IMR-90 (cell line): Measurements from ENCODE around the gene LIAS. TPM values are rescaled to one million over a fixed set of nuclear protein-coding genes. Genes with fewer than 3 reads are reported as not detected.

ENCODE experiments used
- ATAC-seq: fragments of 200-7000 bp; cut with Tn5 transposase; 2 replicates; pipeline ENCODE4 v1.9.1; 2020; ENCODE audit warnings: low read depth, mild to moderate bottlenecking, moderate library complexity
- BruUV-seq: library from RNA; stranded (reverse); fragments of 400-500 nt; replicated peaks from 2 replicates; lab custom pipeline; 2021; lab: Mats Ljungman, UMichigan
- CTCF ChIA-PET: fragments of 300-600 bp; formaldehyde crosslinking; extraction: SDS; loops from one replicate; lab custom pipeline; 2021; ENCODE audit warnings: antibody characterized with exemption; lab: Yijun Ruan, JAX
- POLR2A ChIA-PET: fragments of 300-600 bp; sonication (Branson Sonifier 250); formaldehyde crosslinking; loops from one replicate; lab custom pipeline; 2022; ENCODE audit warnings: antibody characterized with exemption; ENCODE audit not compliant: unreplicated experiment; lab: Charles Lee
- DNase-seq: peaks from one replicate; pipeline ENCODE4 v3.0.0; 2013
- H2AFZ ChIP-seq: replicated peaks from 2 replicates; pipeline ENCODE3; 2013; ENCODE audit warnings: low read length, mild to moderate bottlenecking; ENCODE audit not compliant: poor library complexity
- H2AK5ac ChIP-seq: 2 replicates; pipeline ENCODE4 v1.6.1; 2013; ENCODE audit warnings: low read depth, low read length, inconsistent platforms
- H2AK9ac ChIP-seq: replicated peaks from 2 replicates; pipeline ENCODE3; 2013; ENCODE audit warnings: mild to moderate bottlenecking, low read depth, low read length, moderate library complexity; ENCODE audit not compliant: poor library complexity
- H2BK120ac ChIP-seq: 2 replicates; pipeline ENCODE4 v1.6.1; 2013; ENCODE audit warnings: low read depth, low read length, inconsistent platforms
- H2BK15ac ChIP-seq: 3 replicates; pipeline ENCODE4 v1.6.1; 2013; ENCODE audit warnings: low read depth, low read length, inconsistent platforms
- H2BK20ac ChIP-seq: 2 replicates; pipeline ENCODE4 v1.6.1; 2013; ENCODE audit warnings: low read depth, mild to moderate bottlenecking, inconsistent platforms, low read length, moderate library complexity
- H2BK5ac ChIP-seq: 2 replicates; pipeline ENCODE4 v1.6.1; 2013; ENCODE audit warnings: mild to moderate bottlenecking, low read depth, low read length, inconsistent platforms; ENCODE audit not compliant: poor library complexity, severe bottlenecking
- H3K14ac ChIP-seq: replicated peaks from 2 replicates; pipeline ENCODE4 v1.6.1; 2013; ENCODE audit warnings: low read depth, low read length, inconsistent platforms
- H3K18ac ChIP-seq: 2 replicates; pipeline ENCODE4 v1.6.1; 2013; ENCODE audit warnings: low read depth, low read length, control low read depth
- H3K23ac ChIP-seq: 2 replicates; pipeline ENCODE4 v1.6.1; 2013; ENCODE audit warnings: low read depth, low read length, inconsistent platforms
- H3K27ac ChIP-seq: 2 replicates; pipeline ENCODE4 v1.5.1; 2013; ENCODE audit warnings: mild to moderate bottlenecking, control low read depth, low read length; ENCODE audit not compliant: insufficient read depth
- H3K27me3 ChIP-seq: 2 replicates; pipeline ENCODE4 v1.6.1; 2013; ENCODE audit warnings: low read length; ENCODE audit not compliant: control insufficient read depth, insufficient read depth
- H3K36me3 ChIP-seq: 2 replicates; pipeline ENCODE4 v1.6.1; 2013; ENCODE audit warnings: low read length, mixed read lengths; ENCODE audit not compliant: control insufficient read depth, insufficient read depth
- H3K4ac ChIP-seq: 2 replicates; pipeline ENCODE4 v1.6.1; 2013; ENCODE audit warnings: low read depth, low read length, inconsistent platforms
- H3K4me1 ChIP-seq: 2 replicates; pipeline ENCODE4 v1.6.1; 2013; ENCODE audit warnings: low read length, mixed read lengths; ENCODE audit not compliant: control insufficient read depth, insufficient read depth
- H3K4me2 ChIP-seq: 2 replicates; pipeline ENCODE4 v1.6.1; 2013; ENCODE audit warnings: low read depth, mild to moderate bottlenecking, control low read depth, low read length, moderate library complexity
- H3K4me3 ChIP-seq: 2 replicates; pipeline ENCODE4 v1.5.1; 2013; ENCODE audit warnings: low read depth, mild to moderate bottlenecking, control low read depth, low read length, moderate library complexity; ENCODE audit not compliant: insufficient read depth
- H3K56ac ChIP-seq: 2 replicates; pipeline ENCODE4 v1.6.1; 2013; ENCODE audit warnings: low read length, inconsistent platforms; ENCODE audit not compliant: insufficient read depth; ENCODE audit errors: extremely low read depth
- H3K79me1 ChIP-seq, 2 experiments: 2 replicates each; pipeline ENCODE4 v1.6.1; 2013; ENCODE audit warnings: low read length in 2 of 2, inconsistent platforms in 1 of 2, low read depth in 1 of 2
- H3K9ac ChIP-seq: 2 replicates; pipeline ENCODE4 v1.6.1; 2013; ENCODE audit warnings: low read depth, low read length, control low read depth
- H3K9me1 ChIP-seq: 2 replicates; pipeline ENCODE4 v1.6.1; 2013; ENCODE audit warnings: low read length, inconsistent platforms; ENCODE audit not compliant: insufficient read depth
- H3K9me3 ChIP-seq: 2 replicates; pipeline ENCODE4 v1.6.1; 2013; ENCODE audit warnings: low read length; ENCODE audit not compliant: control insufficient read depth, insufficient read depth
- H4K20me1 ChIP-seq: 2 replicates; pipeline ENCODE4 v1.6.1; 2013; ENCODE audit warnings: low read length, inconsistent platforms; ENCODE audit not compliant: insufficient read depth
- H4K5ac ChIP-seq: 2 replicates; pipeline ENCODE4 v1.6.1; 2013; ENCODE audit warnings: mild to moderate bottlenecking, low read depth, low read length, control low read depth
- H4K8ac ChIP-seq, 2 experiments: 2 replicates each; pipeline ENCODE4 v1.6.1; 2013; ENCODE audit warnings: low read depth in 2 of 2, low read length in 2 of 2, control low read depth in 1 of 2, inconsistent platforms in 1 of 2
- H4K91ac ChIP-seq: 2 replicates; pipeline ENCODE4 v1.6.1; 2013; ENCODE audit warnings: low read depth, low read length, inconsistent platforms; ENCODE audit not compliant: insufficient read depth
- CEBPB ChIP-seq: IDR thresholded peaks from 2 replicates; pipeline ENCODE4 v1.6.1; 2012; ENCODE audit warnings: low read depth, low read length, improper control_type of control experiment
- FOS ChIP-seq: fragments of 150-350 bp; IDR thresholded peaks from 2 replicates; pipeline ENCODE4 v1.6.1; 2016; ENCODE audit warnings: low read depth, low read length
- NFE2L2 ChIP-seq: fragments of 150-350 bp; IDR thresholded peaks from 2 replicates; pipeline ENCODE4 v1.6.1; 2016; ENCODE audit warnings: low read depth, mild to moderate bottlenecking, low read length
- WGBS, 2 experiments: methylation state at CpG; one replicate each; pipeline versions ENCODE4 v1.1.5 to v1.1.7; 2013; ENCODE audit warnings: missing lambda C conversion rate in 2 of 2; ENCODE audit not compliant: insufficient read length in 1 of 2; ENCODE audit errors: extremely low coverage in 2 of 2; 5-methylcytosine and 5-hydroxymethylcytosine counted together
- dilution Hi-C: fragments of 300-500 bp; cut with HindIII; formaldehyde crosslinking; loops from one replicate; pipeline ENCODE4 v1.14.3; 2018; ENCODE audit warnings: low sequenced_read_pairs; ENCODE audit not compliant: unreplicated experiment
- in situ Hi-C: fragments of 300-500 bp; cut with MboI; formaldehyde crosslinking; loops from 3 replicates; pipeline ENCODE4 v1.14.3; 2019; ENCODE audit warnings: low sequenced_read_pairs, inconsistent platforms, mixed read lengths
- intact Hi-C: fragments of 100-400 bp; cut with micrococcal nuclease; formaldehyde crosslinking; loops from 2 replicates; pipeline ENCODE4 v1.10.0; 2022
- polyA plus RNA-seq, 3 experiments: library from polyadenylated mRNA; depleted of rRNA; stranded (reverse); fragments of >200 nt; gene quantifications; 2 replicates each; pipeline ENCODE4 v1.2.3, GENCODE V29; 2012; ENCODE audit warnings: low replicate concordance in 1 of 3
- total RNA-seq: library from RNA; depleted of rRNA; stranded (reverse); fragments of >200 nt; gene quantifications from 2 replicates; pipeline ENCODE4 v1.2.3, GENCODE V29; 2012

The LIAS gene
- total and polyA plus RNA-seq, 2 of the 4 experiments (the other 2 are of a cell fraction), result 3.2 to 7.8 TPM

GRCh38 chr4:39480902-39481695, 22.2 kb downstream of the LIAS start:
- Histone ChIP-seq H3K56ac (no peak overlapping the region), H2BK20ac (no peak overlapping the region), H4K5ac (no peak overlapping the region), H3K14ac (no peak overlapping the region), H3K79me1 (no peaks in the 10 kb centered on the region), H3K36me3 (no peaks in the 10 kb centered on the region; the same call in 1 of the 2 replicates), H3K9ac (no peak overlapping the region), H2AK5ac (no peak overlapping the region), H4K20me1 (no peaks in the 10 kb centered on the region), H3K4ac (no peak overlapping the region), H3K4me2 (no peak overlapping the region), H3K27ac (no peak overlapping the region), H2BK120ac (no peak overlapping the region), H3K9me1 (no peaks in the 10 kb centered on the region), H3K27me3 (no peaks in the 10 kb centered on the region), H4K8ac (no peak overlapping the region), H2BK15ac (no peak overlapping the region), H3K23ac (no peak overlapping the region), H3K9me3 (peaks cover 11% of the 10 kb centered on the region), H2BK5ac (no peak overlapping the region), H2AFZ (no peak overlapping the region), H4K91ac (no peak overlapping the region), H3K4me1 (no peaks in the 10 kb centered on the region), H3K18ac (no peak overlapping the region), H2AK9ac (no peak overlapping the region), H3K4me3 (no peak overlapping the region)
- in situ Hi-C loops (no loop called here), intact Hi-C loops (no loop called here), dilution Hi-C loops (no loop called here)
- CTCF ChIA-PET, result interaction anchor here (1.0 kb wide), 1 partner anchor 12 kb away, joined by 3 read pairs; no protein-coding TSS in a partner anchor
- POLR2A ChIA-PET, result interaction anchor here (0.6 kb wide), 1 partner anchor 158 kb away, joined by 6 read pairs; no protein-coding TSS in a partner anchor
- no TSS peak for BruUV-seq
- TF ChIP-seq FOS (no peak), CEBPB (no peak), NFE2L2 (no peak)
- 92% methylated on average over 12 of the region's 21 CpGs; no CpG with 5 or more reads in 1 of the 2 experiments for WGBS, 2 experiments
- DNase-seq (no peak), ATAC-seq (no peak)
